ENCODE results near the gene MYH14.

MYH14 gene

GRCh38 chr19:50300051-50300450, 96.6 kb downstream of the MYH14 start:
- no peak for DNase-seq

- DNase-seq = no peak
Measured at GRCh38 chr19:50300814-50301606, 97.6 kb downstream of the MYH14 start.

GRCh38 chr19:50301607-50301971, 98.2 kb downstream of the MYH14 start:
- no peak for DNase-seq

GRCh38 chr19:50303558-50303957, 100.1 kb downstream of the MYH14 start:
- DNase-seq = no peak

GRCh38 chr19:50308991-50309390, 105.6 kb downstream of the MYH14 start:
- DNase-seq = no peak

- no peak for DNase-seq
Measured at GRCh38 chr19:50309396-50310125, 106.1 kb downstream of the MYH14 start.

GRCh38 chr19:50310759-50311465, 107.5 kb downstream of the MYH14 start:
- no peak for DNase-seq

- peak in 2 of 3 experiments; percentile 47 to 71 for DNase-seq
Measured at GRCh38 chr19:50311723-50312635, 108.6 kb downstream of the MYH14 start.

- peak in 1 of 3 experiments; percentile 7 for DNase-seq
Measured at GRCh38 chr19:50312967-50313811, 109.8 kb downstream of the MYH14 start.

- peak; percentile 30 to 46 (median 35) for DNase-seq
Measured at GRCh38 chr19:50313812-50314536, 110.6 kb downstream of the MYH14 start.

GRCh38 chr19:50314724-50315708, 111.6 kb downstream of the MYH14 start:
- peak in 2 of 3 experiments; percentile 16 to 46 for DNase-seq

- DNase-seq = peak; percentile 52 to 82 (median 75)
Measured at GRCh38 chr19:50315773-50316448, 112.5 kb downstream of the MYH14 start.

- no peak for DNase-seq
Measured at GRCh38 chr19:50317115-50317514, 113.7 kb downstream of the MYH14 start.

GRCh38 chr19:50318438-50318837, 115.0 kb downstream of the MYH14 start:
- DNase-seq = no peak

- no peak for DNase-seq
Measured at GRCh38 chr19:50319156-50319555, 115.7 kb downstream of the MYH14 start.

- no peak for DNase-seq
Measured at GRCh38 chr19:50320051-50320450, 116.6 kb downstream of the MYH14 start.

- DNase-seq = no peak
Measured at GRCh38 chr19:50320596-50320995, 117.2 kb downstream of the MYH14 start.

- no peak for DNase-seq
Measured at GRCh38 chr19:50321831-50322230, 118.4 kb downstream of the MYH14 start.

GRCh38 chr19:50322234-50322633, 118.8 kb downstream of the MYH14 start:
- DNase-seq = no peak
